GM12878 (cell line): Measurements from ENCODE around the gene TMEM208. TPM values are rescaled to one million over a fixed set of nuclear protein-coding genes. Genes with fewer than 3 reads are reported as not detected.

Experiments
- NKRF ChIP-seq: fragments of 450-650 bp; conservative IDR thresholded peaks from 2 replicates; pipeline ENCODE4 v1.6.1; 2017; ENCODE audit warnings: mild to moderate bottlenecking, moderate library complexity
- REST ChIP-seq: IDR thresholded peaks from 2 replicates; pipeline ENCODE4 v1.6.1; 2012; ENCODE audit warnings: mild to moderate bottlenecking, low read depth, low read length
- TBL1XR1 ChIP-seq: IDR thresholded peaks from 2 replicates; pipeline ENCODE4 v1.6.1; 2012; ENCODE audit warnings: low read depth, low read length, improper control_type of control experiment
- ZBTB33 ChIP-seq: fragments of 450-650 bp; IDR thresholded peaks from 2 replicates; pipeline ENCODE4 v1.6.1; 2017; ENCODE audit warnings: mild to moderate bottlenecking
- polyA plus RNA-seq, 11 experiments: library from polyadenylated mRNA; depleted of rRNA in 4 of 11; unstranded in 6 of 11; stranded (reverse) in 5 of 11; fragments of >200 nt; fragmentation: Nextera tagmentation in 4 of 11; fragmentation: Illumina TruSeq in 1 of 11; extraction: Ambion mirVana in 4 of 11; extraction: Trizol in 1 of 11; gene quantifications; 1 replicate in 1 of 11; 2 replicates in 10 of 11; pipeline versions ENCODE4 v1.2.1 to v1.2.3, GENCODE V29; 2011 to 2016; ENCODE audit warnings: inconsistent platforms in 2 of 11, missing spikeins in 2 of 11, low read depth in 1 of 11
- total RNA-seq, 4 experiments: library from RNA; depleted of rRNA in 3 of 4; stranded (reverse); fragments of >200 nt in 3 of 4; fragmentation: Illumina TruSeq in 1 of 4; extraction: Trizol in 1 of 4; gene quantifications; 2 replicates each; pipeline versions ENCODE4 v1.2.1 to v1.2.3, GENCODE V29; 2013 to 2021

Gene TMEM208
- total and polyA plus RNA-seq, 10 of the 15 experiments (the other 5 are each of a cell fraction or from before 2014, with no cell fraction given), result 34.1 to 244 (median 54.1) TPM

- TF ChIP-seq NKRF, result no peak
- TF ChIP-seq REST, result no peak
- TF ChIP-seq ZBTB33, result no peak
- no peak for TF ChIP-seq TBL1XR1
- TF ChIP-seq, all 136 proteins: peak for 0
These were observed 33.4 kb upstream of the TMEM208 start (continued) for GRCh38 chr16:67193536-67193935.
